Coronary artery (tissue), 2 donors: ENCODE measurements around the gene AGBL4.

Source experiments
- DNase-seq: peaks from one replicate; pipeline ENCODE4 v3.0.0-alpha.2; 2017; ENCODE audit warnings: low spot score
- H3K27ac ChIP-seq, 2 donors: fragments of 200-600 bp; sonication (generic); one replicate each; pipeline ENCODE4 v1.5.1; 2016 to 2019
- H3K4me3 ChIP-seq: fragments of 200-600 bp; sonication (generic); 2 replicates; pipeline ENCODE4 v1.5.1; 2016; ENCODE audit warnings: mild to moderate bottlenecking, moderate library complexity
- TF ChIP-seq, protein P1 (sequence below): fragments of 200-600 bp; sonication (generic); IDR thresholded peaks from one replicate; pipeline ENCODE4 v1.5.1; 2019; ENCODE audit warnings: antibody characterized with exemption

The AGBL4 gene

DNA sequence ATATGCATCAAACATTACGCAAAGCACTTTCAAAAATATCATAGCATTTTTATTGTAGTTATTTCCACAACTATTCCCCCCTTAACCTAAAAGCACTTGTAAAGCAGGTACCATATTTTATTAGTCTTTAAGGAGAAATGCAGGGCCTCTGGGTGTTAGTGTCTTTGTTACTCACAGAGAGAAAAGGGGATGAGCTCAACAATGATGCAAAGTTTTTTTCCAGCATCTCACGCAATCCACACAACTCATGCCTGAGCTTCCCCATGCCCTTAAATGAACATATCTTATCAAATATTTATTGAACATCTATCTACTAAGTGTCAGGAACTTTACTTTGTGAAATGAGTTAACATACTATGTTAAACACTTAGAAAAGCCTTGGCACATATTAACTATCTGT lies 1297.6 kb downstream of the AGBL4 start:
- TF ChIP-seq, protein P1, sequence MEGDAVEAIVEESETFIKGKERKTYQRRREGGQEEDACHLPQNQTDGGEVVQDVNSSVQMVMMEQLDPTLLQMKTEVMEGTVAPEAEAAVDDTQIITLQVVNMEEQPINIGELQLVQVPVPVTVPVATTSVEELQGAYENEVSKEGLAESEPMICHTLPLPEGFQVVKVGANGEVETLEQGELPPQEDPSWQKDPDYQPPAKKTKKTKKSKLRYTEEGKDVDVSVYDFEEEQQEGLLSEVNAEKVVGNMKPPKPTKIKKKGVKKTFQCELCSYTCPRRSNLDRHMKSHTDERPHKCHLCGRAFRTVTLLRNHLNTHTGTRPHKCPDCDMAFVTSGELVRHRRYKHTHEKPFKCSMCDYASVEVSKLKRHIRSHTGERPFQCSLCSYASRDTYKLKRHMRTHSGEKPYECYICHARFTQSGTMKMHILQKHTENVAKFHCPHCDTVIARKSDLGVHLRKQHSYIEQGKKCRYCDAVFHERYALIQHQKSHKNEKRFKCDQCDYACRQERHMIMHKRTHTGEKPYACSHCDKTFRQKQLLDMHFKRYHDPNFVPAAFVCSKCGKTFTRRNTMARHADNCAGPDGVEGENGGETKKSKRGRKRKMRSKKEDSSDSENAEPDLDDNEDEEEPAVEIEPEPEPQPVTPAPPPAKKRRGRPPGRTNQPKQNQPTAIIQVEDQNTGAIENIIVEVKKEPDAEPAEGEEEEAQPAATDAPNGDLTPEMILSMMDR = no peak
- DNase-seq = no peak
- no peak overlapping the region for H3K27ac ChIP-seq
- H3K4me3 ChIP-seq = no peak overlapping the region

DNA sequence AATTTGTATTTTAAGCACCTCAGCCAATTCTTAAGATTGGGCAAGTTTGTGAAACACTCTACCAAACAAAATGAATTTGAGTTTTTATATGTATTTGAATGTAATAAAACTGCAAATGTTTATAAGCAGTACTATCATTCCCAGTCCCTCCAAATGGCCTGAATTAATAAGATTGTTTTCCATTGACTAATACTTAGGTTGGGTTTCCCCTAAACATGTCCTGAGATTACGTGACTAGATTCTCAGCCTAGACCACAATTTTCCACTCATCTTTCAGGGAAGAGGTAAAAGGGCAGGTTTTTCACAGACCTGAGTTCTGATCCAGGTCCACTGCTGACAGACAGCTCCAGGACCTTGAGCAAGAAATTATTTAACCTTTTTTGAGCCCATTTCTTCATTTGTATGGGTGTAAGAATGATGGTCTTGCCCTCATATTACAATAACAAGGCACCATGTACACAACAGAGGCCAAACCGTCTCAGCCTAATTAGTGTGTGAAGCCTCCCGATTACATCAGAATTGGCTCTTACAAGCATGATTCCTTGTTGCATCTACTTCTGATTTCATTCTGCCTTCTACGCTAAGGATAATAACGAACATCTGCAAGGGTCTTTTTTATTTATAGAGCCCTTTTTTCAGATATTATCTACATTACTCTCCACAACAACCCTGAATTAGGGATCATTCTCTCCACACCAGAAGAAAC lies 1298.3 kb downstream of the AGBL4 start:
- TF ChIP-seq, protein P1 = no peak
- Histone ChIP-seq H3K27ac (no peak overlapping the region), H3K4me3 (no peak overlapping the region)
- DNase-seq = no peak

DNA sequence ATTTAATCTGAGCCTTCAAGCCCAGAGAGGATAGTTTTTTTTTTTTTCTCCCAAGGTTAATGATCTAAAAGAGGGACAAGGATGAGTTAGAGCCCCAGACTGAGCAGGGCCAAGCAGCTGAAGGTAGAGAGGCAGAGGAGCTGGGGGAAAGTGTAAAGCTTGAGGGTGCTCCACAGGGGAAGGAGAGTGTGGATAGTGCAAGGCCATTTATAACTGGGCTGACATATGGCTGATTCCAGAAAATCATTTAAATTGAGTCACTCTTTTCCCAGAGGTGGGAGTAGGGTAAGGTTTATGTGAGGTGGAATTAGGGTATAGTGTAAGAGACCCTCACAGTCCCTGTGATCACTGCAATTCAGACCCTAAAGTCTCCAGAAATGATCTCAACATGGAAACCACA lies 1302.8 kb downstream of the AGBL4 start:
- no peak for DNase-seq
- Histone ChIP-seq H3K27ac (no peak overlapping the region), H3K4me3 (no peak overlapping the region)
- TF ChIP-seq, protein P1 = no peak

DNA sequence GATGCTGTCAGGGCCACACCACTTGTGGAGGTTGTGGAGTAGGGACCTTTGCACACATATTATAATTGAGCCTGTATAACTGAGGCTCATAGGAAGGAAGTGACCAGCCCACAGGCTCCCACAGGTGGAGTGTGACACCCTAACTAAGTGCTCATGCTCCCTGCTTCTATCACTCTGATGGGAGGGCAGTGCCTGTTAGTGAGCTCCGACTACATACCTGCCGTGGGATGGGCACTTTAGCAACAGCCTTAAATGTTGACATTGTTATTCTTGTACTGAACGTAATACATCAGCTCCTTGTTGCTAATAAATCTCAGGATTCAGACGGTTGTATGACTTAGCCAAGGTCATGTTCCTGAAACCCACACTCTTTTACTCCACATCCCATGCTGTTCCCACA lies 1305.0 kb downstream of the AGBL4 start:
- DNase-seq = no peak
- Histone ChIP-seq H3K27ac (no peak overlapping the region), H3K4me3 (no peak overlapping the region)
- TF ChIP-seq, protein P1 = no peak

DNA sequence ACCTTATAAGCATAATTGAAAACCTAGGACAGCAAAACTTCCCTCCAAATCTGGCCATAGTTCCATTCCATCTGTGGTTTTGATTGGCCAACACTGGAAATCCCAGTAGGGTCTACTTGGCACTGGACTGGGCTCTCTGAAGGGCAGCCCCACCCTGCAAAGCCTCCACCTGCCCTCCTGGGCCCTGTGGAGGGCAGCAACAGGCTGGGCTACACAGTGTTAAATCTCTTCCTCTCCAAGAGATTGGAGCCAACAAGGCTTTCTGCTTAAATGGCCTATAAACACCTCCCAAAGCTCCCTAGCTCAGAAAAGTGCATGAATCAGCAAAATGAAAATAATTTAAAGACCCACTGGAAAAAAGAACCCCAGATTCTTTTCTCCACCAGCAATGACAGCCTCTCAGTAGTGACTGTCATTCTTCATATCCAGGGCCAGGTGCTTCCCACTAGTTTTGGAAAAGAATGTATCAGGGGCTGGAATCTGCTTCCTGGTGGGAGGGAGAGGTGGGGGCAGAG lies 1305.6 kb downstream of the AGBL4 start:
- TF ChIP-seq, protein P1 = no peak
- Histone ChIP-seq H3K4me3 (no peak overlapping the region), H3K27ac (no peak overlapping the region)
- DNase-seq = no peak

DNA sequence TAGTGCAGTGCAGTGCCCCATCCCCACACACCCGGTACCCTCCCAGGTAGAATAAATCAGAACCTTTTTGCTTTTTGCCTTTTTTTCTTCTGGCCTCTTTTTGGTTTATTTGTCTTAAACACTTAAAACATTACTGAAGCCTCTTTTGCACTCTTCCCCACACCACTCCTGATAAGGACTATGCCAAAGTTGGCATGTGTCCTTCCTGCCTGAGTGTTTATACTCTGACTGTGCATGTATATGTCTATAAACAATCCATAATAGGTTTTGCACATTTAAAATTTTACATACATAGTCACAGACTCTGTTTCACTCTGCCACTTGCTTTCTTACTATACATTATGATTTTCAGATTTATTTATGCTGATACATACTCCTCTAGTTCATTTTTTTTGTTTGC lies 1306.7 kb downstream of the AGBL4 start:
- DNase-seq = no peak

More for the DNA sequence above, 1306.7 kb downstream of the AGBL4 start:
- TF ChIP-seq, protein P1 = no peak
- H3K27ac ChIP-seq = no peak overlapping the region
- H3K4me3 ChIP-seq = no peak overlapping the region
